Measurements from ENCODE around the gene RP9.
A peak's percentile ranks its signal among the peaks of the same experiment; 100 is the strongest.
"Not testable (repeated sequence)": the region's sequence is repeated elsewhere in the genome, so short reads cannot be mapped to it uniquely, and the experiment has no call there.

Gene RP9

GRCh38 chr7:33107136-33108066, 1.8 kb downstream of the RP9 start:
- H3K27ac ChIP-seq (ENCODE audit: low read depth, low read length): no peak overlapping the region
- peaks cover 18% of the 10 kb centered on the region for H3K4me1 ChIP-seq (ENCODE audit: control insufficient read depth, insufficient read depth, low read length, unreplicated experiment)
- no peaks in the 10 kb centered on the region for H3K27me3 ChIP-seq (ENCODE audit: insufficient read depth, low read length)
- H3K79me2 ChIP-seq (ENCODE audit: control insufficient read depth, insufficient read depth, low read length, unreplicated experiment): peaks cover 51% of the 10 kb centered on the region
- peak overlapping the region; percentile 8 for H2AFZ ChIP-seq (ENCODE audit: low read length, unreplicated experiment)
- peaks cover 5% of the 10 kb centered on the region; the same call in 1 of the 2 replicates for H3K36me3 ChIP-seq (ENCODE audit: insufficient read depth, low read length)
- H3K4me3 ChIP-seq (ENCODE audit: low read depth, low read length): peak overlapping the region; percentile 79

DNA sequence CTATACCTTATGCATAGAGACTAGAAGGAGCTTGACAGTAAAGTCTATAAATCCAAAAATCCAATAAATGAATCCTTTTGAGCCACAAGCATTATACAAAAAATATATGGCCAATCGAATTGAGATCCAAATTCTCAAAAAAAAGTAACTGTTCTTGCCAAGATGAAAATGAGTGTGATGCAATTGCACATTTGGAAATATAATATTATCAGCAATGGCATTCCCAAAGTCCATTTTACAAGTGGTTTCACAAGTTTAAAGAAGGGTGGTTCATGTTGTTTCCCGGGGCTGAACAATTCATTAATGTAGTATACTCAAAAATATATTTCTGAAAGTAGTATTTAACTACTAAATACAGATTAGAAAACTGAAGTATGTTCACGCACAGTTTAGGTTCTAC, 7.3 kb downstream of the RP9 start:
- H3K79me2 ChIP-seq (ENCODE audit: control insufficient read depth, insufficient read depth, low read length, unreplicated experiment): peaks cover 30% of the 10 kb centered on the region
- H3K36me3 ChIP-seq (ENCODE audit: insufficient read depth, low read length): peaks cover 21% of the 10 kb centered on the region
- no peaks in the 10 kb centered on the region for H3K27me3 ChIP-seq (ENCODE audit: insufficient read depth, low read length)
- no peak overlapping the region for H3K27ac ChIP-seq (ENCODE audit: low read depth, low read length)
- H3K4me3 ChIP-seq (ENCODE audit: low read depth, low read length): no peak overlapping the region
- H3K4me1 ChIP-seq (ENCODE audit: control insufficient read depth, insufficient read depth, low read length, unreplicated experiment): no peaks in the 10 kb centered on the region
- no peak overlapping the region for H2AFZ ChIP-seq (ENCODE audit: low read length, unreplicated experiment)

- Histone ChIP-seq H3K27ac (ENCODE audit: low read depth, low read length) (no peak overlapping the region), H2AFZ (ENCODE audit: low read length, unreplicated experiment) (no peak overlapping the region), H3K4me3 (ENCODE audit: low read depth, low read length) (no peak overlapping the region), H3K27me3 (ENCODE audit: insufficient read depth, low read length) (no peaks in the 10 kb centered on the region), H3K79me2 (ENCODE audit: control insufficient read depth, insufficient read depth, low read length, unreplicated experiment) (peaks cover 19% of the 10 kb centered on the region), H3K36me3 (ENCODE audit: insufficient read depth, low read length) (peaks cover 29% of the 10 kb centered on the region), H3K4me1 (ENCODE audit: control insufficient read depth, insufficient read depth, low read length, unreplicated experiment) (no peaks in the 10 kb centered on the region)
These were observed 8.4 kb downstream of the RP9 start for GRCh38 chr7:33100770-33101169.

GRCh38 chr7:33099154-33099940, 9.9 kb downstream of the RP9 start:
- Histone ChIP-seq H3K36me3 (ENCODE audit: insufficient read depth, low read length) (peaks cover 31% of the 10 kb centered on the region), H3K27me3 (ENCODE audit: insufficient read depth, low read length) (no peaks in the 10 kb centered on the region), H2AFZ (ENCODE audit: low read length, unreplicated experiment) (no peak overlapping the region), H3K4me1 (ENCODE audit: control insufficient read depth, insufficient read depth, low read length, unreplicated experiment) (no peaks in the 10 kb centered on the region), H3K4me3 (ENCODE audit: low read depth, low read length) (no peak overlapping the region), H3K27ac (ENCODE audit: low read depth, low read length) (no peak overlapping the region), H3K79me2 (ENCODE audit: control insufficient read depth, insufficient read depth, low read length, unreplicated experiment) (peaks cover 7% of the 10 kb centered on the region)

DNA sequence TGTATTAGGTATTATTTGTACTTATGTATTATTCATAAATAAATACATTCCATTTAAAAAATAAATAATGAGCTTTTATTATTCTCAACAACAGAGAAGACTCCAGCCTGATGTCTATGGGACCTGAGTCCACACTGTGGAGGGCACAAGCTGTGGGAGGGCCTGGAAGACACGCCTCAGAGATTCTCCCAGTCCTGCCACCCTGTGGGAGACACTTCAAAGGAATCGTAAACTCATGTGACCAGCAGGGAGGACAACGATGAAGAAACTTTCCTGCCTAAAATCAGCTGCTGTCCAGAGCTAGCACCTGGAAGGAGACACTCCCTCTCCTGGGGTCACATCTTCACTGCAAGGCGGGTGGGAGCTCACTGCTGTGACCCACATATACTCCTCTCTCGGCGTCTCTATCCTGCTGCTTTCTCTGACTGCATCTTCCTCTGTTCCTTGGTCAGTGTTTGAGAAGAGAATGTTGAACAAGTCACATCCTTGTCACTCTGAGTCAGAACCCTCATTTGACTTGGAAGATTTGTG, 14.4 kb downstream of the RP9 start:
- H3K4me3 ChIP-seq (ENCODE audit: low read depth, low read length); H3K27me3 ChIP-seq (ENCODE audit: insufficient read depth, low read length); H2AFZ ChIP-seq (ENCODE audit: low read length, unreplicated experiment); H3K79me2 ChIP-seq (ENCODE audit: control insufficient read depth, insufficient read depth, low read length, unreplicated experiment); H3K4me1 ChIP-seq (ENCODE audit: control insufficient read depth, insufficient read depth, low read length, unreplicated experiment); H3K27ac ChIP-seq (ENCODE audit: low read depth, low read length): not testable (repeated sequence)
- peaks cover 26% of the 10 kb centered on the region for H3K36me3 ChIP-seq (ENCODE audit: insufficient read depth, low read length)

- Histone ChIP-seq H3K36me3 (ENCODE audit: insufficient read depth, low read length) (peaks cover 15% of the 10 kb centered on the region), H3K4me3 (ENCODE audit: low read depth, low read length) (no peak overlapping the region), H2AFZ (ENCODE audit: low read length, unreplicated experiment) (no peak overlapping the region), H3K4me1 (ENCODE audit: control insufficient read depth, insufficient read depth, low read length, unreplicated experiment) (no peaks in the 10 kb centered on the region), H3K79me2 (ENCODE audit: control insufficient read depth, insufficient read depth, low read length, unreplicated experiment) (no peaks in the 10 kb centered on the region), H3K27ac (ENCODE audit: low read depth, low read length) (no peak overlapping the region), H3K27me3 (ENCODE audit: insufficient read depth, low read length) (no peaks in the 10 kb centered on the region)
These were observed 15.9 kb downstream of the RP9 start for GRCh38 chr7:33093266-33093665.

DNA sequence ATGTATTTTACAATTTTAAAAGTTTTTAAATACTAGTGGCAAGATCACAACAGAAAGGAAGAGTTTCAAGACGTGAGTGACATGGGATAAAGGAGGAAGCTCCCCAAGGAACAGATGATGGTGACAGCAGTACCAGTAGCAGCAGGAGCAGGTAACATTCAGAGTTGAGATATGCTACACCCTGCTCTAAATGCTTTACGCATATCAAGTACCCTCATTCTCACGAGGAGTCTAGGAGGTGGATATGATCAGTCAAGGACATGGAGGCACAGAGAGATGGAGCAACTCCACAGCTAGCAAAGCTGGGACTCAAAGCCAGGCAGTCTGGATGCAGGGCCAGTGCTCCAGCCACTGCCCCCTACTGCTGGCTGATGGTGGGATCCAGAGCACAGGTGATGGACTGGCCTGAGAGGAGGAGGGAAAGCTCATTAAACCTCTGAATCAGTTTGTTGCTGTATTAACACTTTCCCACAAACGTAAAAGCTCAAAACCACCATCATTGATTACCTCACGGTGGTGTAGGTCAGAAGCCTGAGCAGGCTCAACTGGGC, 17.5 kb downstream of the RP9 start:
- Histone ChIP-seq H3K4me1 (ENCODE audit: control insufficient read depth, insufficient read depth, low read length, unreplicated experiment) (no peaks in the 10 kb centered on the region), H3K4me3 (ENCODE audit: low read depth, low read length) (no peak overlapping the region), H3K27ac (ENCODE audit: low read depth, low read length) (no peak overlapping the region), H3K36me3 (ENCODE audit: insufficient read depth, low read length) (peaks cover 10% of the 10 kb centered on the region), H2AFZ (ENCODE audit: low read length, unreplicated experiment) (no peak overlapping the region), H3K27me3 (ENCODE audit: insufficient read depth, low read length) (no peaks in the 10 kb centered on the region), H3K79me2 (ENCODE audit: control insufficient read depth, insufficient read depth, low read length, unreplicated experiment) (no peaks in the 10 kb centered on the region)

DNA sequence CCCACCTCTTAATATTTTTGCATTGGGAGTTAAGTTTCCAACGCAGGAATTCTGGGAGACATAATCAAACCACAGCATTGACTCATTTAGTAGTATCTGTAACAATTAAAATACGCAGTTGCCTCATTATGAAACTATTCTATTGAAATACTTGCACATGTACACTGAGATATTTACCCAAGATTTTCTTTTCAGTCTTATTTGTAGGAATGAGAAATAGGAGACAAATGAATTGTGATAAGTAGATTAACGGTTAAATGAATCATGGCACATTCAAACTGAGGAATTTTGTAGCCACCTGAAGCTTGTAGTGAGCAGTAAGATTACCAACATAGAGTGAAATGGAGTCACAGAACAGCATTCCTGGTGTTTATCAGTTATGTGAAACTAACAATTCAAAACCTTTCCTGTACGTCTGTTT, 18.1 kb downstream of the RP9 start:
- H3K4me1 ChIP-seq (ENCODE audit: control insufficient read depth, insufficient read depth, low read length, unreplicated experiment): no peaks in the 10 kb centered on the region
- H2AFZ ChIP-seq (ENCODE audit: low read length, unreplicated experiment): no peak overlapping the region
- no peaks in the 10 kb centered on the region for H3K27me3 ChIP-seq (ENCODE audit: insufficient read depth, low read length)
- H3K79me2 ChIP-seq (ENCODE audit: control insufficient read depth, insufficient read depth, low read length, unreplicated experiment): no peaks in the 10 kb centered on the region
- 0 out of 2 replicates have a peak, but pooled peaks cover 4% of the 10 kb centered on the region for H3K36me3 ChIP-seq (ENCODE audit: insufficient read depth, low read length)
- H3K27ac ChIP-seq (ENCODE audit: low read depth, low read length): no peak overlapping the region
- H3K4me3 ChIP-seq (ENCODE audit: low read depth, low read length): no peak overlapping the region

DNA sequence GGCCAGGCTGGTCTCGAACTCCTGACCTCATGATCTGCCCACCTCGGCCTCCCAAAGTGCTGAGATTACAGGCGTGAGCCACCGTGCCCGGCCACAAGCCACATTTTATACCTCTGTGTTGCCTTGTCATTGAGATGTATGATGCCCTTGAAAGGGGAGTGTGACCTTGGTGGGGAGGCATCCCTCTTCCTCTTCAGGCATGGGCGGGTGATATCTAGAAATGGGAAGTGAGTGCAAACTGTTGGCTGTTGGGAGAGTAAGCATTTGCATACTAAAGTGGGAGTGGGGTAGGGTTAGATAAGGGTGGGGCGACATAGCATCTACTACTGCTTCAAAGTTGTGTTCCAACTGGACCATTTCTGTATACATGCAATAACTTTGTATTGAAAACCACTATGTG, 20.1 kb downstream of the RP9 start:
- no peak overlapping the region for H3K4me3 ChIP-seq (ENCODE audit: low read depth, low read length)
- H3K36me3 ChIP-seq (ENCODE audit: insufficient read depth, low read length): no peaks in the 10 kb centered on the region
- H2AFZ ChIP-seq (ENCODE audit: low read length, unreplicated experiment): no peak overlapping the region
- no peaks in the 10 kb centered on the region for H3K4me1 ChIP-seq (ENCODE audit: control insufficient read depth, insufficient read depth, low read length, unreplicated experiment)
- no peaks in the 10 kb centered on the region for H3K27me3 ChIP-seq (ENCODE audit: insufficient read depth, low read length)
- H3K27ac ChIP-seq (ENCODE audit: low read depth, low read length): no peak overlapping the region
- no peaks in the 10 kb centered on the region for H3K79me2 ChIP-seq (ENCODE audit: control insufficient read depth, insufficient read depth, low read length, unreplicated experiment)

DNA sequence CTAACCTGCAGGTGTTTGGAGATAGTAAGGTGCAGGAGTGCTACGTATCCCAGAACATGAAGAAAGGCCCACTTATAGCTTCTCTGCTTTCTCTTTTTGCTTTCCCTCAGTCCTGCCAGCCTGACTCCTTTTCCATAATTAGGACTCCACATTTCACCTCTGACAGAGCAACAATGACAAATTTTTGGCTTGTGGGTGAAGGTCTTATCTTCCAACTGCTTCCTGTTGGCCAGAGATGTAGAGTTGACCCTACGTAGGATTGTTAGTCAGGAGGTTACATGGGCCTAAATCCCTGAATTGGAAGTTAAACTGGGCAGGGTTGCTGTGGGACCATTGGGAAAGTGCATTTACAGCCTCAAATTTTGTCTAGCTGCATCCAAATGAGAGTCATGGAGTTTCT, 21.3 kb downstream of the RP9 start:
- no peaks in the 10 kb centered on the region for H3K79me2 ChIP-seq (ENCODE audit: control insufficient read depth, insufficient read depth, low read length, unreplicated experiment)
- no peaks in the 10 kb centered on the region for H3K36me3 ChIP-seq (ENCODE audit: insufficient read depth, low read length)
- no peaks in the 10 kb centered on the region for H3K4me1 ChIP-seq (ENCODE audit: control insufficient read depth, insufficient read depth, low read length, unreplicated experiment)
- no peaks in the 10 kb centered on the region for H3K27me3 ChIP-seq (ENCODE audit: insufficient read depth, low read length)
- H2AFZ ChIP-seq (ENCODE audit: low read length, unreplicated experiment): no peak overlapping the region
- no peak overlapping the region for H3K4me3 ChIP-seq (ENCODE audit: low read depth, low read length)
- H3K27ac ChIP-seq (ENCODE audit: low read depth, low read length): no peak overlapping the region

Measured in ACC112 (cell line).